Mesodermal cell (in vitro differentiated cells): ENCODE measurements around the gene ANP32E.
"Not testable (repeated sequence)": the region's sequence is repeated elsewhere in the genome, so short reads cannot be mapped to it uniquely, and the experiment has no call there.

Experiments
- H3K27ac ChIP-seq: 2 replicates; pipeline ENCODE4 v1.7.0; 2013; ENCODE audit warnings: mild to moderate bottlenecking, low read depth, low read length, moderate library complexity; ENCODE audit not compliant: severe bottlenecking
- H3K36me3 ChIP-seq: 2 replicates; pipeline ENCODE4 v1.7.1; 2013; ENCODE audit warnings: mild to moderate bottlenecking, low read length, moderate library complexity; ENCODE audit not compliant: control insufficient read depth, insufficient read depth
- H3K4me1 ChIP-seq: one replicate; pipeline ENCODE4 v1.7.1; 2013; ENCODE audit warnings: mild to moderate bottlenecking, low read length; ENCODE audit not compliant: insufficient read depth, control insufficient read depth, poor library complexity, severe bottlenecking
- H3K4me3 ChIP-seq: 2 replicates; pipeline ENCODE4 v1.7.0; 2013; ENCODE audit warnings: low read length, control low read depth, mild to moderate bottlenecking; ENCODE audit not compliant: insufficient read depth, poor library complexity, severe bottlenecking; ENCODE audit errors: extremely low read depth
- H3K9me3 ChIP-seq: 2 replicates; pipeline ENCODE4 v1.7.1; 2013; ENCODE audit warnings: mild to moderate bottlenecking, low read length, moderate library complexity; ENCODE audit not compliant: control insufficient read depth
- WGBS, 2 experiments: methylation state at CpG; one replicate each; pipeline ENCODE4 v1.1.5; 2013; ENCODE audit warnings: missing lambda C conversion rate in 2 of 2; ENCODE audit not compliant: insufficient coverage in 2 of 2; 5-methylcytosine and 5-hydroxymethylcytosine counted together

Gene ANP32E

GRCh38 chr1:150213170-150214098 is 22.5 kb downstream of the ANP32E start:
- H3K36me3 ChIP-seq = peaks cover 4% of the 10 kb centered on the region
- no peaks in the 10 kb centered on the region for H3K4me1 ChIP-seq
- H3K27ac ChIP-seq = peak overlapping the region; percentile 88
- no peaks in the 10 kb centered on the region for H3K9me3 ChIP-seq
- WGBS, 2 experiments = 16 to 26% methylated on average over 30 to 34 of the region's 38 CpGs
- peak overlapping the region; percentile 31 for H3K4me3 ChIP-seq

GRCh38 chr1:150212070-150212469 is 23.8 kb downstream of the ANP32E start:
- H3K4me3 ChIP-seq = no peak overlapping the region
- H3K4me1 ChIP-seq = no peaks in the 10 kb centered on the region
- H3K36me3 ChIP-seq = no peaks in the 10 kb centered on the region
- WGBS, 2 experiments = 94 to 100% methylated on average over 6 of the region's 9 CpGs
- no peaks in the 10 kb centered on the region for H3K9me3 ChIP-seq
- H3K27ac ChIP-seq = no peak overlapping the region

- H3K36me3 ChIP-seq = no peaks in the 10 kb centered on the region
- WGBS, 2 experiments = 86% methylated on average over 1 of the region's 4 CpGs; no CpG with 5 or more reads in 1 of the 2 experiments
- no peaks in the 10 kb centered on the region for H3K4me1 ChIP-seq
- H3K9me3 ChIP-seq = no peaks in the 10 kb centered on the region
- no peak overlapping the region for H3K4me3 ChIP-seq
- H3K27ac ChIP-seq = no peak overlapping the region
These were observed 25.2 kb downstream of the ANP32E start for GRCh38 chr1:150210706-150211105.

- no peak overlapping the region for H3K27ac ChIP-seq
- H3K4me1 ChIP-seq = no peaks in the 10 kb centered on the region
- no peaks in the 10 kb centered on the region for H3K9me3 ChIP-seq
- H3K4me3 ChIP-seq = no peak overlapping the region
- 92 to 100% methylated on average over 2 to 4 of the region's 4 CpGs for WGBS, 2 experiments
- H3K36me3 ChIP-seq = no peaks in the 10 kb centered on the region
These were observed 25.8 kb downstream of the ANP32E start for GRCh38 chr1:150210091-150210490.

- H3K4me1 ChIP-seq, H3K9me3 ChIP-seq, H3K27ac ChIP-seq, H3K36me3 ChIP-seq, H3K4me3 ChIP-seq: not testable (repeated sequence)
- 67 to 100% methylated on average over 1 of the region's 6 CpGs for WGBS, 2 experiments
These were observed 27.5 kb downstream of the ANP32E start for GRCh38 chr1:150208460-150208859.

- no peaks in the 10 kb centered on the region for H3K4me1 ChIP-seq
- H3K36me3 ChIP-seq = no peaks in the 10 kb centered on the region
- WGBS, 2 experiments = 88 to 94% methylated on average over 4 to 5 of the region's 7 CpGs
- H3K9me3 ChIP-seq = no peaks in the 10 kb centered on the region
- no peak overlapping the region for H3K4me3 ChIP-seq
- no peak overlapping the region for H3K27ac ChIP-seq
These were observed 28.5 kb downstream of the ANP32E start for GRCh38 chr1:150207281-150207971.

GRCh38 chr1:150196417-150196816 is 39.5 kb downstream of the ANP32E start:
- Histone ChIP-seq H3K4me3 (no peak overlapping the region), H3K27ac (no peak overlapping the region), H3K4me1 (peaks cover 13% of the 10 kb centered on the region), H3K36me3 (no peaks in the 10 kb centered on the region), H3K9me3 (peaks cover 8% of the 10 kb centered on the region)
- WGBS, 2 experiments = 50 to 92% methylated on average over 1 of the region's 1 CpG

GRCh38 chr1:150194381-150195031 is 41.4 kb downstream of the ANP32E start:
- peaks cover 13% of the 10 kb centered on the region for H3K4me1 ChIP-seq
- H3K9me3 ChIP-seq = peaks cover 6% of the 10 kb centered on the region
- H3K4me3 ChIP-seq = no peak overlapping the region
- 74 to 80% methylated on average over 2 to 3 of the region's 4 CpGs for WGBS, 2 experiments
- H3K27ac ChIP-seq = peak overlapping the region; percentile 5
- no peaks in the 10 kb centered on the region for H3K36me3 ChIP-seq

GRCh38 chr1:150192012-150192411 is 43.9 kb downstream of the ANP32E start:
- Histone ChIP-seq H3K4me3 (no peak overlapping the region), H3K36me3 (no peaks in the 10 kb centered on the region), H3K27ac (peak overlapping the region; percentile 25), H3K4me1 (peaks cover 13% of the 10 kb centered on the region), H3K9me3 (peaks cover 6% of the 10 kb centered on the region)
- WGBS, 2 experiments = 83% methylated on average over 1 of the region's 2 CpGs; no CpG with 5 or more reads in 1 of the 2 experiments

- Histone ChIP-seq H3K27ac (no peak overlapping the region), H3K4me3 (no peak overlapping the region), H3K9me3 (peaks cover 6% of the 10 kb centered on the region), H3K4me1 (peaks cover 6% of the 10 kb centered on the region), H3K36me3 (no peaks in the 10 kb centered on the region)
- 67 to 80% methylated on average over 2 to 3 of the region's 3 CpGs for WGBS, 2 experiments
These were observed 48.4 kb downstream of the ANP32E start for GRCh38 chr1:150187560-150187931.
